ENCODE results near the gene MAN1A2. TPM values are rescaled to one million over a fixed set of nuclear protein-coding genes. Genes with fewer than 3 reads are reported as not detected.

Gene MAN1A2
- total RNA-seq, 1 experiment from 2014 or later: 32.3 TPM

DNA sequence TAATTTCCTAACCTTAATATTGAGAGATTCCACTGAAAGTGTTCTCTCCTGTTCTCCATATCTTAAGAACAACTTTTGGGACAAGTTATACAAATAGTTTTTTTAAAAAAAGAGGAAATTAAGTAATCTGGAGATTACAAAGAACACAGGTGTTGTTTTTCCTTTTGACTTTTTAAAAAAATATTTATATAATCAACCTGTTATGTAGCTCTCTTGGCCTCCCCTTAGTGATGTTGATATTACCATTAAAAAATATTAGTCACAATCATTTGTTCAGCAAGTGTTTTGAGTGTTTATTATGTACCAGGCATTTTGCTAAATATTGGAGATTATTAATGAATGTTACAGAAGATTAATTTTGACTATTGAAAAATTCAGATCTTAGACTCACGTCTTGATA lies 8.1 kb downstream of the MAN1A2 start:
- in situ Hi-C loops (cut with HindIII; ENCODE audit: low pct_unique_long_range_greater_than_20kb, low sequenced_read_pairs): no loop called here
- no peak for DNase-seq (ENCODE audit: low read depth, low spot score)

GRCh38 chr1:117387060-117387633 lies 19.9 kb downstream of the MAN1A2 start:
- DNase-seq (ENCODE audit: low read depth, low spot score): no peak
- in situ Hi-C loops (cut with HindIII; ENCODE audit: low pct_unique_long_range_greater_than_20kb, low sequenced_read_pairs): no loop called here

DNA sequence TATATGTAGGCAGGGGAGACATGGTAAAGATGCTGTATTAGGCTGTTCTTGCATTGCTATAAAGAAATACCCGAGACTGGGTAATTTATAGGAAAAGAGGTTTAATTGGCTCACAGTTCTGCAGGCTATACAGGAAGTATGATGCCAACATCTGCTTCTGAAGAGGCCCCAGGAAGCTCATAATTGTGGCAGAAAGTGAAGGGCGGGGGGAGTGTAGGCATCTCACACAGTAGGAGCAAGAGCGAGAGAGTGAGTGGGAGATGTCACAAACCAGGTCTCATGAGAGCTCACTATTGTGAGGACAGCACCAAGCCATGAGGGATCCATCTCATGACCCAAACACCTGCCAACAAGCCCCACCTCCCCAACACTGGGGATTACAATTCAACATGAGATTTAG lies 21.1 kb downstream of the MAN1A2 start:
- in situ Hi-C loops (cut with HindIII; ENCODE audit: low pct_unique_long_range_greater_than_20kb, low sequenced_read_pairs): no loop called here

DNA sequence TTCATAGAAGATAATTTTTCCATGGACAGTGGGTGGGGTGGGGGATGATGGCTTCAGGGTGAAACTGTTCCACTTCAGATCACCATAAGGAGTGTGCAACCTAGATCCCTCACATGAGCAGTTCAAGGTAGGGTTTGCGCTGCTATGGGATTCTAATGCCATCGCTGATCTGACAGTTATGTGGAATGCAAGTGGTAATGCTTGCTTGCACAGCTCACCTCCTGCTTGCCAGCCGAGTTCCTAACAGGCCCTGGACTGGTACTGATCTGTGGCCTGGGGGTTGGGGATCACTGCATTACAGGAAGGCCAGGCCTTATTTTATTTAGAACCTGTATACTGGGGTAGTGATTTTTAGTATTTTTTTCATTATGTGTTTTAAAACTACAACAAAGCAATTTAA lies 22.0 kb downstream of the MAN1A2 start:
- in situ Hi-C loops (cut with HindIII; ENCODE audit: low pct_unique_long_range_greater_than_20kb, low sequenced_read_pairs): no loop called here
- DNase-seq (ENCODE audit: low read depth, low spot score): no peak

More for the DNA sequence above, 21.1 kb downstream of the MAN1A2 start:
- no peak for DNase-seq (ENCODE audit: low read depth, low spot score)

- in situ Hi-C loops (cut with HindIII; ENCODE audit: low pct_unique_long_range_greater_than_20kb, low sequenced_read_pairs): no loop called here
- DNase-seq (ENCODE audit: low read depth, low spot score): no peak
These were observed 22.5 kb downstream of the MAN1A2 start for GRCh38 chr1:117389779-117390178.

DNA sequence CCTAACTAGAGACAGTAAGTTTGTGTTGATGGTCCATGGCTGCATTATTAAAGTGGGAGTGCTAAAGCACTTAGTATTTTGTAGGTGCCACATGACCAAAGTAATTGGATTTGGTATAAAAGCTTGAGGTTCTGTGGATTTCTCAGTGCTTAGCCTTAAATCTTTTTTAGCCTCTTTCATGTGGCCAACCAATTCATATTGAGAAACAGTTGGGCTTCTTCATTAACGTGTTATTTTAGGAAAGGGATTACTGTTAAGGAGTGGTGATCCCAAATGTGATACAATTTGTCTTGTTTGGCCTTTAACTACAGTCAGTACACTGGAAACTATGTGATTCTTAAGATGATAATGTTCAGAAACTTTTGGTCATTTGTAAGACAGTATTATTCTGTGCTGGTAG lies 25.5 kb downstream of the MAN1A2 start:
- in situ Hi-C loops (cut with HindIII; ENCODE audit: low pct_unique_long_range_greater_than_20kb, low sequenced_read_pairs): no loop called here
- DNase-seq (ENCODE audit: low read depth, low spot score): no peak

GRCh38 chr1:117396074-117396473 lies 28.8 kb downstream of the MAN1A2 start:
- in situ Hi-C loops (cut with HindIII; ENCODE audit: low pct_unique_long_range_greater_than_20kb, low sequenced_read_pairs): no loop called here
- no peak for DNase-seq (ENCODE audit: low read depth, low spot score)

DNA sequence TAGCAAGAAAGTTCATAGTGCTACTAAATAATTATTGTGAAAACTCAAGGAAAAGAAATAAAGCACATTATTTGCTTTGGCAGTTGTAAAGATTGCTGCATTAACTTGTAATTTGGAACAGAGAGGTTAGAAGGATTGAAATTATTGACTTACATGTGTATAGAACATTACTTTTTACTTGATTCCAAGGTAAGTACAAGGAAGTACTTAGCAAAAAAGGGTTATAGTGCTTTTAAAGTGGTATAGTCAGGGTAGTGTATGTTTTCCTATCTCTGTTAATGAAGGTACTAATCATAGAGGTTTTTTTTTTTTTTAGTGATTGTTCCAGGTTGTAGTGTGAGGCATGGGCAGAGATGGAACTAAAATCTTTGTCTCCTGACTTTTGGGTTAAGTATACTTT lies 29.4 kb downstream of the MAN1A2 start:
- in situ Hi-C loops (cut with HindIII; ENCODE audit: low pct_unique_long_range_greater_than_20kb, low sequenced_read_pairs): no loop called here
- no peak for DNase-seq (ENCODE audit: low read depth, low spot score)

DNA sequence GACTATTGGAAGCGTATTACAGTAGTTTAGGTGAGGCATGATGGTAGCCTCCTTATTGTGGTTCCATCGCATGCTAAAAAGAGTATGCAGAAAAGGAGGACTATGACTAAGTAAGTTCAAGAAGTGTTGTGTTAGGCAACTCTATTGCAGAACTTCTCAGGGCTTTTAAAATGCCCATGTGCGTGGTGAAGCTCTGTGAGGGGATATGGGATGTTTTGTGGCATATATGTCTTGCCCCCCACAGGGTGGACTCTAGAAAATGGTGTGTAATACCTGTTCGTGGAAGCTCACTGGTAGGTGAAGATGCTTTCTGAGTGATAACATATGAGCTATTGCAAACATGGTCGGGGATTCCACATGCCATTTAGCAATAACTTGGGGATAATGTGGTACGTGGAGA lies 31.7 kb downstream of the MAN1A2 start:
- no peak for DNase-seq (ENCODE audit: low read depth, low spot score)
- in situ Hi-C loops (cut with HindIII; ENCODE audit: low pct_unique_long_range_greater_than_20kb, low sequenced_read_pairs): no loop called here

- in situ Hi-C loops (cut with HindIII; ENCODE audit: low pct_unique_long_range_greater_than_20kb, low sequenced_read_pairs): no loop called here
- no peak for DNase-seq (ENCODE audit: low read depth, low spot score)
These were observed 34.5 kb downstream of the MAN1A2 start for GRCh38 chr1:117401761-117402160.

- DNase-seq (ENCODE audit: low read depth, low spot score): no peak
- in situ Hi-C loops (cut with HindIII; ENCODE audit: low pct_unique_long_range_greater_than_20kb, low sequenced_read_pairs): no loop called here
These were observed 36.3 kb downstream of the MAN1A2 start for GRCh38 chr1:117403597-117403996.

GRCh38 chr1:117405042-117405441 lies 37.8 kb downstream of the MAN1A2 start:
- no peak for DNase-seq (ENCODE audit: low read depth, low spot score)
- in situ Hi-C loops (cut with HindIII; ENCODE audit: low pct_unique_long_range_greater_than_20kb, low sequenced_read_pairs): no loop called here

GRCh38 chr1:117412472-117412871 lies 45.2 kb downstream of the MAN1A2 start:
- DNase-seq (ENCODE audit: low read depth, low spot score): no peak
- in situ Hi-C loops (cut with HindIII; ENCODE audit: low pct_unique_long_range_greater_than_20kb, low sequenced_read_pairs): no loop called here

GRCh38 chr1:117413412-117413811 lies 46.2 kb downstream of the MAN1A2 start:
- DNase-seq (ENCODE audit: low read depth, low spot score): no peak
- in situ Hi-C loops (cut with HindIII; ENCODE audit: low pct_unique_long_range_greater_than_20kb, low sequenced_read_pairs): no loop called here

DNA sequence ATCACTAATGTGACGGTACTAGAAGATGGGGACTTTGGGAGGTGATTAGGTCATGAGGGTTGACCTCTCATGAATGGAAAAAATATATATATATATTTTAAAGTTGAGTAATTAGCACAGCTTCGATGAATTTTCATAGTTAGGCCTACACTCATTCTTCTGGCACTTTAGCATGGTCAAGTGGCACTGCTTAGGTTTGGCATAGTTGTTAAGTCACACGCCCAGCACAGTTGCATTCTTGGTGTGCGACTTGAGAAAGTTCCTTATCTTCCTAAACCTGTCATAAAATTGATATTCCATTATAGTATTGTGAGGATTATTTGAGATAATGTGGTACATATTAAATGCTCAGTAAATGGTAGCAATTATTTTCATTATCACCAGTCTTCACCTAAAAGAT lies 47.7 kb downstream of the MAN1A2 start:
- DNase-seq (ENCODE audit: low read depth, low spot score): no peak
- in situ Hi-C loops (cut with HindIII; ENCODE audit: low pct_unique_long_range_greater_than_20kb, low sequenced_read_pairs): no loop called here

- in situ Hi-C loops (cut with HindIII; ENCODE audit: low pct_unique_long_range_greater_than_20kb, low sequenced_read_pairs): no loop called here
- no peak for DNase-seq (ENCODE audit: low read depth, low spot score)
These were observed 48.8 kb downstream of the MAN1A2 start for GRCh38 chr1:117416004-117416403.

- in situ Hi-C loops (cut with HindIII; ENCODE audit: low pct_unique_long_range_greater_than_20kb, low sequenced_read_pairs): no loop called here
- no peak for DNase-seq (ENCODE audit: low read depth, low spot score)
These were observed 49.4 kb downstream of the MAN1A2 start for GRCh38 chr1:117416546-117417125.

- in situ Hi-C loops (cut with HindIII; ENCODE audit: low pct_unique_long_range_greater_than_20kb, low sequenced_read_pairs): no loop called here
- DNase-seq (ENCODE audit: low read depth, low spot score): no peak
These were observed 57.9 kb downstream of the MAN1A2 start for GRCh38 chr1:117425050-117425734.

DNA sequence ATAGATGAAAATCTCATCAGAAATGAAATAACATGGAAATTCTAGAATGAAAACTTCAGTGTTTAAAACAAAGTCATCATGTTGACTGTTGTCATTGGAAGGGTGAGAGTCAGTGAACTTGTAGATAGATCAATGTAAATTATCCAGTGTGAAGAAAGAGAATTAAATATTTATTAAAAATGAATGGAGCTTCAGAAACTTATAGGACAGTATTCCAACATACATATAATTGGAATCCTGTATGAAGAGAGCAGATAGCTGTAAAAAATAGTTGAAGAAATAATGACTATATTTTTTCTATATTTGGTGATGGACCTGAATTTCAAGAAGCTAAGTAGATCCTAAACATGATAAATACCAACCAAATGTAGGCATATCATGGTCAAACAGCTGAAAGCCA lies 60.0 kb downstream of the MAN1A2 start:
- in situ Hi-C loops (cut with HindIII; ENCODE audit: low pct_unique_long_range_greater_than_20kb, low sequenced_read_pairs): no loop called here
- no peak for DNase-seq (ENCODE audit: low read depth, low spot score)

Data from SK-MEL-5 (cell line).